Renal cortical epithelial cell (primary cell): ENCODE measurements around the gene ZNF681. TPM values are rescaled to one million over a fixed set of nuclear protein-coding genes. Genes with fewer than 3 reads are reported as not detected.
"Not testable (repeated sequence)": the region's sequence is repeated elsewhere in the genome, so short reads cannot be mapped to it uniquely, and the experiment has no call there.

Experiments
- DNase-seq: peaks from one replicate; pipeline ENCODE4 v3.0.0-alpha.2; 2011; ENCODE audit warnings: low read depth
- total RNA-seq: library from RNA; depleted of rRNA; stranded (reverse); fragments of >200 nt; gene quantifications from 2 replicates; pipeline ENCODE4 v1.2.3, GENCODE V29; 2014

ZNF681 gene
- total RNA-seq, 1 donor from 2014 or later: 2.8 TPM

DNA sequence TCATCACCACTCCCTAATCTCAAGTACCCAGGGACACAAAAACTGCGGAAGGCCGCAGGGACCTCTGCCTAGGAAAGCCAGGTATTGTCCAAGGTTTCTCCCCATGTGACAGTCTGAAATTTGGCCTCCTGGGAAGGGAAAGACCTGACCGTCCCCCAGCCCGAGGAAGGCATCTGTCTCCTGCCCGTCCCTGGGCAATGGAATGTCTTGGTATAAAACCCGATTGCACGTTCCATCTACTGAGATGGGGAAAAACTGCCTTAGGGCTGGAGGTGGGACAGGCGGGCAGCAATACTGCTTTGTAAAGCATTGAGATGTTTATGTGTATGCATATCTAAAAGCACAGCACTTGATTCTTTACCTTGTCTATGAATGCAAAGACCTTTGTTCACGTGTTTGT lies 65.8 kb downstream of the ZNF681 start:
- DNase-seq: not testable (repeated sequence)

Other genes starting within 250 kb of the ZNF681 start
- gene ZNF675, start 71.7 kb downstream of the ZNF681 start, total RNA-seq: 17.1 and 18.8 TPM in 2 replicates
- gene ZNF726, start 156.0 kb upstream of the ZNF681 start, total RNA-seq: 3.2 and 3.8 TPM in 2 replicates